HCT116 (cell line): ENCODE results near the gene RPL35.

Experiments
- ATF3 ChIP-seq: IDR thresholded peaks from 2 replicates; pipeline ENCODE4 v1.6.1; 2012
- CEBPB ChIP-seq: IDR thresholded peaks from 2 replicates; pipeline ENCODE4 v1.6.1; 2012; ENCODE audit warnings: low read depth
- CTCF ChIP-seq, 3 experiments: fragments of 200-600 bp in 1 of 3; sonication (generic) in 1 of 3; IDR thresholded peaks in 2 of 3; conservative IDR thresholded peaks in 1 of 3; 2 replicates each; pipeline ENCODE4 v1.5.1; 2012 to 2017; ENCODE audit warnings: low read depth in 2 of 3, low read length in 2 of 3, antibody characterized with exemption in 1 of 3, borderline replicate concordance in 1 of 3, control low read depth in 1 of 3, mild to moderate bottlenecking in 1 of 3, mixed read lengths in 1 of 3, mixed run types in 1 of 3, moderate library complexity in 1 of 3; ENCODE audit not compliant: insufficient read depth in 1 of 3
- MAX ChIP-seq: IDR thresholded peaks from 2 replicates; pipeline ENCODE4 v1.6.1; 2012
- POLR2A ChIP-seq: IDR thresholded peaks from 2 replicates; pipeline ENCODE4 v1.7.0; 2011; ENCODE audit warnings: borderline replicate concordance; ENCODE audit not compliant: insufficient read depth, insufficient read length; ENCODE audit errors: extremely low read depth
- POLR2AphosphoS5 ChIP-seq: IDR thresholded peaks from 2 replicates; pipeline ENCODE4 v1.6.1; 2011; ENCODE audit warnings: mild to moderate bottlenecking, low read depth, low read length, moderate library complexity

- no peak for TF ChIP-seq POLR2A
- no peak for TF ChIP-seq MAX
- TF ChIP-seq CTCF (IDR thresholded peaks at IDR 0.05 in 2 of 3, conservative IDR thresholded peaks at IDR 0.05 in 1 of 3; ENCODE audit: borderline replicate concordance in 1 of 3, insufficient read depth in 1 of 3, low read depth in 2 of 3, low read length in 2 of 3) = no peak
- TF ChIP-seq POLR2AphosphoS5 = no peak
- no peak for TF ChIP-seq CEBPB
- TF ChIP-seq ATF3 = no peak
These were observed 36.1 kb upstream of the RPL35 start for GRCh38 chr9:124897570-124898460.
